GM23248 (cell line): ENCODE data around the gene SGPL1.

Source experiments
- EZH2 ChIP-seq: fragments of 200-600 bp; sonication (generic); IDR thresholded peaks from 2 replicates; pipeline ENCODE4 v1.6.1; 2018; ENCODE audit warnings: antibody characterized with exemption, mild to moderate bottlenecking; ENCODE audit not compliant: insufficient read depth, poor library complexity, severe bottlenecking
- EZH2phosphoT487 ChIP-seq: fragments of 200-600 bp; sonication (generic); IDR thresholded peaks from 2 replicates; pipeline ENCODE4 v1.6.1; 2018; ENCODE audit warnings: antibody characterized with exemption, moderate library complexity, mild to moderate bottlenecking, low read depth; ENCODE audit not compliant: insufficient read depth

DNA sequence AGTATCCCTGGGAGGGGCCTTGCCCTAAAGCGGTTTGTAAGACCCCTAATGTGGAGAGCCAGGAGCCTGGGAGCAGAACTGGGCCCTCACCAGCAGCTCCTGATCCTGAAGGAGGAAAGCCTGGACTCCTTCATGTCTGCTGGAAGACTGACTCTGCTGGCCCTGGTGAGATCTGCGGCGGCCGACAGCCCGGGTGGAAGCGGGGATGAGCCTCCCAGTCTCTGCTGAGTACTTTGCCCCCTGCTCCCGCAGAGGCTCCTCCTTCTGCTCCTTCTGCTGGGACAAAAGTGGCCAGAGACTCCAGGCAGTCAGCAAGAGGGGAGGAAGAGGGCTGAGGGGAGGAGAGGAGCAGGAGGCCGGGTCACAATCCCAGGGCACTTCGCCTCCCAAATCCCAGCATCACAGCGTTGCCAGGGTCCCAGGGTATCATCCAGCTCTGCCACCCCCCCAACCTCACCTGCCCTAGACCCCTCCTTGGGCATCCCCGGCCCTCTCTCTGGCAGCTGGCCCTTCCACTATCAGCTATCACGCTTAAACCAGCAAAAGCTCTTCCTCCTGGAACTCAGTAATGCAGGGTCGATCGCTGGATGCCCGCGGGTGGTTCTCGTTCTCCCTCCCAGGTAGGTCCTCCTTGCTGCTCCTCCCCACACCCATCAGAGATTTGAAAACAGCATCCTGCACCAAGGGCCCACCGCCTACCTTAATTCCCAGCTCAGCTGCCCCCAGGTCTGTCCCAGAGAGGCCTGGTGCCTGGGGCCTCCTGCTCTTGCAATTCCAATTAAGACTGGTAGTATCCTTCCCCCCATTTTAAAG lies 38.5 kb upstream of the SGPL1 start:
- TF ChIP-seq EZH2 = no peak
- TF ChIP-seq EZH2phosphoT487 = no peak
